Measurements from ENCODE around the gene B3GALT6.
A peak's percentile ranks its signal among the peaks of the same experiment; 100 is the strongest.

B3GALT6 gene

GRCh38 chr1:1216770-1217620, 15.0 kb upstream of the B3GALT6 start:
- DNase-seq (ENCODE audit: low spot score), result no peak

- peak; percentile 47 for DNase-seq (ENCODE audit: low spot score)
These were observed 14.2 kb upstream of the B3GALT6 start for GRCh38 chr1:1217621-1218523.

DNA sequence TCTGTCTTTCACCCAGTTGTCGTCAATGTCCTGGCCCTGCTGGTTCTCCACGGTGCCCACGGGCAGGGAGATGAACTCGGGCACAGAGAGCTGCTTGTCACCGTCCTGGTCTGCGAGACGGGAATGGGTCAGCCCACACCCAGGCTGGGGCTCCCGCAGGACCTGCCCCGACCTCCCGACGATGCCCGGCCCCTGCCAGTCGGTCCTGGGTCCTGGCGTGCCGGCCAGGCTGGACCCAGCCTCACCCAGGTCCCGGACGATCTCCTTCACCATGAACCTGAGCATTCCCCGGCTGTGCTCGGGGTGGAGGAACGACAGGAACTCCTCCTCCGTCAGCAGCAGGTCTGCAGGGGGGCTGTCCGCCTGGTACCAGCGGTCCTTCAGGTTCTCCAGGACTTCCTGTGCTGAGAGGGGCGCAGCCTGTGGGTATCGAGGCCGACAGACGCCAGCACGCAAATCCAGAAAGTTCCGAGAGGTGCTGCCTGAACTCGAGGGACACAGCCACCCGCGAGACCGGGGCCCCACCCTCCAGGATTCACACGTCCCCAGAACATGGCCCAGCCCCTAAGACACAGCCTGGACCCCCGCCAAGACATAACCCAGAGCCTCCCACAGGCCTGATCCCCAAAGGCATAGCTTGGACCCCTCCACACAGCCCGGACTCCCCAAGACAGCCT, 13.4 kb upstream of the B3GALT6 start:
- DNase-seq (ENCODE audit: low spot score), result no peak

GRCh38 chr1:1219341-1219740, 12.7 kb upstream of the B3GALT6 start:
- DNase-seq (ENCODE audit: low spot score), result no peak

DNA sequence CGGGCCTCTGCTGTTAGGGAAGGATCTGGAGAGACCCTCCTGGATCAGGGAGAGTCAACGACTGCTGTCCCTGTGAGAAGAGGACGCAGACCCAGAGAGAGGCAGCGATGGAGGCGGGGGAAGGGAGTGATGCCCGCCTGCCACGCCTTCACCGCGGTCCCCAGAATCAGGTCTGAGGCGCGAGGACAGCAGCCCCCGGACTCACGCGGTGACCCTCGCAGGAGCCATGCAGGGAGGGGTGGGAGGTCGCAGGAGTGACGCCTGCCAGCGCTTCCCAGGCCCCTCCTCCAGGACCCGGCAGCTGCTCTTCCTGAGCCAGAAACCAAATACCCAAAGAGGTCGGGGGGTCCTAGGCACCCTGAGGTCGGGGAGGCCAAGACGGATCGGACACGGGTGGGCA, 11.8 kb upstream of the B3GALT6 start:
- no peak for DNase-seq (ENCODE audit: low spot score)

- DNase-seq (ENCODE audit: low spot score), result no peak
These were observed 10.0 kb upstream of the B3GALT6 start for GRCh38 chr1:1221887-1222574.

GRCh38 chr1:1222575-1223225, 9.3 kb upstream of the B3GALT6 start:
- no peak for DNase-seq (ENCODE audit: low spot score)

DNA sequence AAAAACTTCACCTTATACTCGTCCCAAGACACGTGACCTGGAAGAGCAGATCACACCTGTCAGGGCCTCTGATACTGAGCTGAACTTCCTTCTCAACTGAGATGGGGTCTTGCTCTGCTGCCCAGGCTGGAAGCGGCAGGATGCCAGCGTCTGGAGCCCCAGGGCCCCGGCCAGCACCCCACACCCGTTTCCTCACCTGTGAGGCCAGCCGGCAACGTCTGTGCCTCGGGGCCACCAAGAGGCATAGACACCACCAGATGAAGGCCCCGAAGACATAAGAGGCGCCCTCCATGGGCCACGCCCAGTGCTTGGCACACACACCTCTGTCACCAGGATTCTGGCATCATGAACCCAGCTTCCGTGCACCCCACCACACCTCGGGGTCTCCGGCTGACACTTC, 8.7 kb upstream of the B3GALT6 start:
- DNase-seq (ENCODE audit: low spot score), result no peak

DNA sequence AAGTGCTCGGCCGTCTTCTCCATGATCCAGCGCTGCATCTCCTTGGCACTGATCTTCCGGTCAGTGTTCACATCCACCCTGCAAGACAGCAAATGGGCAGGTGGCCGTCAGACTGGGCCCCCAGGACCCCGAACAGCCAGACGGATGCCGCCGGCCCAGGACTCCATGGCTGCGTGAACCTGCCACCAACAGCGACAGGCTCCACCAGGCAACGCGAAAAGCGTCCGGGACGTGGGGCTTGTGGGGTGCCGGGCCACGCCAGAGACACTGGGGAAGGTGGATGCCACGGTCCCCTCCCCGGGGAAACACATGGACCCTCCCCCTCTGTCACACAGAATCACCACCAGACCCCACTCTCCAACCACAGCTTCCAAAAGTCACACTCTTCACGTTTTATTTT, 8.1 kb upstream of the B3GALT6 start:
- DNase-seq (ENCODE audit: low spot score), result no peak

DNA sequence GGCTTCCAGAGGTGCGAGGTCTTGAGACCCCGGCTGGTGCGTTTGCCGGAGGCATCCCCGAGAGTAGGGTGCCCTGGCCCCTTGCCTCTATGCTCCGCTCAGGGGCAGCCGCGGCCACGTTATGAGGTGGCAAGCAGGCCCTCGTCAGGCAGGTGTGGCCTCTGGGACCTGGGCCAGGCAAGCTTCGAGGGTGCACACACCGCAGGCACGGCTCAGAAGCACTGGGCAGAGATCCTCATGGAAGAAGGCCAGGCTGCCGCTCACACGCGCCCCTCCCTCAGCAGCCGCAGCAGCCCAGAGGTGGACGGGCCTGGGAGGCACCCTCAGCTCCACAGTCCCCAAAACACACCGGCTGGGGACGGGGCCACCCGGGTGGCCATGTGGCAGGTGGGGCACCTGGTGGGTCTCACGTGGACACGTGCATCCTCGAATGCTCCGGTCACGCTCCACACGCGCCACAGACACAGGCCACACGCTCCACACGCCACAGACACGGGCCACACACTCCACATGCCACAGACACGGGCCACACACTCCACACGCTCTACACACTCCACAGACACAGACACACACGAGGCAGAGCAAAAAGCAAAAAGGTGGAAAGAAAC, 6.7 kb upstream of the B3GALT6 start:
- no peak for DNase-seq (ENCODE audit: low spot score)

GRCh38 chr1:1225913-1226312, 6.1 kb upstream of the B3GALT6 start:
- no peak for DNase-seq (ENCODE audit: low spot score)

- DNase-seq (ENCODE audit: low spot score), result no peak
These were observed 5.3 kb upstream of the B3GALT6 start for GRCh38 chr1:1226566-1227362.

GRCh38 chr1:1227386-1227785, 4.7 kb upstream of the B3GALT6 start:
- no peak for DNase-seq (ENCODE audit: low spot score)

GRCh38 chr1:1228187-1228586, 3.9 kb upstream of the B3GALT6 start:
- DNase-seq (ENCODE audit: low spot score), result no peak

- DNase-seq (ENCODE audit: low spot score), result no peak
These were observed 3.3 kb upstream of the B3GALT6 start for GRCh38 chr1:1228596-1229321.

- DNase-seq (ENCODE audit: low spot score), result no peak
These were observed 2.3 kb upstream of the B3GALT6 start for GRCh38 chr1:1229770-1230169.

DNA sequence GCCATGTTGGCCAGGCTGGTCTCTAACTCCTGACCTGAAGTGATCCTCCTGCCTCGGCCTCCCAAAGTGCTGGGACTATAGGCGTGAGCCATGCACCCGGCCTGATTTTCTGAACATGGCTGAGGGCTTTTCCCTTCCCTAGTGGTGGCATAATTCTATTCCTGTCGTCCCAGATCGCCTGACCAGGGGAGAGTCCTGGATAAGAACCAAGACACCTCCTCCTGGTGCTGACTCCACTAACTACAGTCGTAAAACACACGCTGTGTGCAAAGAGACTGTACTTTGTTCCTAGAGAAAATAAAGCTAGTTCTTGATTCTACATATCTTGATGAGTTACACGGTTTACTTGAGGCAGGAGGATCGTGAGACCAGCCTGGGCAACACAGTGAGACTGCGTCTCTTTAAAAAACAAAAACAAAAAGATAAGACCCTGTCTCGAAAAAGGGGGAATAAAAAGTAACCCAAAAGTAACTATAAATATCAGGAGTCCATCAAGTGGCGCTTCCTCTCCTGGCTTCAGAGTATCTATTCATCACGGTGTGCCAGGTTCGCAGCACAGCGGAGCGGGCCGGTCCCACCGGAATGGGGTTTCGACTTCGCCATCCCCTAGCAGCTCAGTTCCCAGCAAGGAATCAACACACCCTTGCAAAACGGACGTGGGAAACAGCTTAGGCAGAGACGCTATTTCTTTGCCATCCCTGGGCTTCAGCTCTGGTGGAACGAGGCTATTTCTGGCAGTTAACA, 1.2 kb upstream of the B3GALT6 start:
- DNase-seq (ENCODE audit: low spot score), result peak; percentile 76

DNA sequence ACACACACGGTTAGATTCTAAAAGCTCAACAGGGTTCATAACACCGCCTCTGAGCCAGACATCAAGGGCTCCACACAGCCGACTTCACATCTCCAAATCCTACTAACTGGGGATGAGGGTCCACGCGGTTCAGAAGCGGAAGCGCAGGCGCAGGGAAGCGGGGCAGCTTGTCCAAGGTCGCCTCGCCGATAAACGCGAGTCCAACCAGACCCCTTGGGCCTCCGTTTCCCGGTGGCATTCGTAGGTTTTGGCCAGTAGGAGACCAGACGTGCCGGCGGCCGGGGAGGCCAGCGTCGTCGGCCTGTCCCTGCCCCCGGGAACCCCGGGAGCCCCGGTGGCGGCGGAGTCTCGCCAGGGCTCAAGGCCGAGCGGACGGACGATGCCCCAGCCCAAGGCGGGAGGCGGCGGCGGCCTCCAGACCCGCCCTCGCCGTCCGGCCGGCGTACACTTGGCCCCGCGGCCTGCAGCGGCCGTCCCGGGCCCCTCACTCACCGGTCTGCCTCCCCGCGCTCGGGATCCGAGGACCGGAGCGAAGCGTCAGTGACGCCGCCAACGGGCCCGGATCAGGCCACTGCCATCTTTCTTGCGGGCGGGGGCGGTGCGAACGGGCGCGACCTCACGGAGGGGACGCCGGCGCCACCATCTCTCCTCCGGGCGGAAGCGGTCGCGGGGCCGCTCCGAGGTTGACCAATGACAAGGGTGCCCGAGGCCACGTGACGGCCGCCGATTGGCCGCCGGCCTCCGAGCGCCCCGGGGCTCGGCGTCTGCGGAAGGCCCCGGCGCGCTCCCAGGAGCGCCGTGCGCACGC, 433 bp upstream of the B3GALT6 start, which contains the start of gene SDF4:
Gene SDF4 (minus strand): TSS at position 602 of the 808 bp plus-strand sequence. CDS start 3,229 bp downstream, outside the sequence.
- peak; percentile 98 for DNase-seq (ENCODE audit: low spot score)
